ENCODE results near the gene NENF. TPM values are rescaled to one million over a fixed set of nuclear protein-coding genes. Genes with fewer than 3 reads are reported as not detected.

Gene NENF
- total RNA-seq, 2 experiments from 2014 or later = 41.5 to 42.1 TPM

- ChIA-PET POLR2A (no interaction called here), CTCF (interaction anchor here (0.7 to 3.5 kb wide), 9 partner anchors 11 to 420 kb away, joined by 4 to 32 read pairs (median 7); partner anchors contain the start of genes DTL, INTS7 and NENF)
Measured at GRCh38 chr1:212454741-212455140, 22.0 kb downstream of the NENF start.

- ChIA-PET POLR2A (interaction anchor here (1.1 kb wide), 1 partner anchor 22 kb away, joined by 3 read pairs; the partner anchor contains the start of gene NENF), CTCF (interaction anchor here (0.9 to 3.5 kb wide), 30 partner anchors 9 to 780 kb away, joined by 3 to 32 read pairs (median 5); partner anchors contain the start of genes DTL, INTS7, NEK2 and NENF)
Measured at GRCh38 chr1:212455401-212455800, 22.7 kb downstream of the NENF start.

GRCh38 chr1:212455803-212456528 is 23.2 kb downstream of the NENF start:
- CTCF ChIA-PET = interaction anchor here (0.6 to 3.5 kb wide), 38 partner anchors 9 to 780 kb away, joined by 3 to 32 read pairs (median 4); partner anchors contain the start of genes DTL, INTS7, NEK2 and NENF
- POLR2A ChIA-PET = interaction anchor here (1.1 kb wide), 1 partner anchor 23 kb away, joined by 3 read pairs; the partner anchor contains the start of gene NENF

GRCh38 chr1:212457740-212458338 is 25.1 kb downstream of the NENF start:
- POLR2A ChIA-PET = no interaction called here
- CTCF ChIA-PET = interaction anchor here (0.7 to 3.5 kb wide), 19 partner anchors 8 to 777 kb away, joined by 3 to 32 read pairs (median 3); no protein-coding TSS in a partner anchor

- ChIA-PET POLR2A (no interaction called here), CTCF (interaction anchor here (0.5 to 1.7 kb wide), 3 partner anchors 19 to 154 kb away, joined by 3 to 7 read pairs (median 3); no protein-coding TSS in a partner anchor)
Measured at GRCh38 chr1:212458817-212459216, 26.1 kb downstream of the NENF start.

GRCh38 chr1:212459656-212460055 is 26.9 kb downstream of the NENF start:
- ChIA-PET POLR2A (no interaction called here), CTCF (interaction anchor here (0.5 to 1.0 kb wide), 3 partner anchors 8 to 98 kb away, joined by 3 read pairs; no protein-coding TSS in a partner anchor)

GRCh38 chr1:212460376-212460775 is 27.7 kb downstream of the NENF start:
- ChIA-PET CTCF (interaction anchor here (0.6 to 1.0 kb wide), 3 partner anchors 9 to 98 kb away, joined by 3 read pairs; no protein-coding TSS in a partner anchor), POLR2A (no interaction called here)

GRCh38 chr1:212461916-212462660 is 29.4 kb downstream of the NENF start:
- ChIA-PET POLR2A (no interaction called here), CTCF (no interaction called here)

- POLR2A ChIA-PET = no interaction called here
- CTCF ChIA-PET = no interaction called here
Measured at GRCh38 chr1:212463565-212464285, 31.0 kb downstream of the NENF start.

- CTCF ChIA-PET = interaction anchor here (0.5 to 2.2 kb wide), 4 partner anchors 9 to 33 kb away, joined by 3 to 8 read pairs (median 4); partner anchors contain the start of gene NENF
- POLR2A ChIA-PET = no interaction called here
Measured at GRCh38 chr1:212465311-212465710, 32.6 kb downstream of the NENF start.

- CTCF ChIA-PET = interaction anchor here (0.6 to 2.2 kb wide), 4 partner anchors 9 to 257 kb away, joined by 3 to 8 read pairs (median 5); no protein-coding TSS in a partner anchor
- POLR2A ChIA-PET = no interaction called here
Measured at GRCh38 chr1:212466437-212466836, 33.7 kb downstream of the NENF start.

- ChIA-PET POLR2A (no interaction called here), CTCF (interaction anchor here (0.8 to 2.2 kb wide), 2 partner anchors 10 to 11 kb away, joined by 3 to 8 read pairs; no protein-coding TSS in a partner anchor)
Measured at GRCh38 chr1:212466898-212467650, 34.4 kb downstream of the NENF start.

GRCh38 chr1:212467843-212468482 is 35.2 kb downstream of the NENF start:
- CTCF ChIA-PET = interaction anchor here (0.6 to 2.0 kb wide), 2 partner anchors 9 to 163 kb away, joined by 3 to 6 read pairs; no protein-coding TSS in a partner anchor
- POLR2A ChIA-PET = no interaction called here

- CTCF ChIA-PET = interaction anchor here (0.5 to 1.0 kb wide), 3 partner anchors 10 to 344 kb away, joined by 3 to 4 read pairs (median 3); no protein-coding TSS in a partner anchor
- POLR2A ChIA-PET = no interaction called here
Measured at GRCh38 chr1:212470059-212470458, 37.3 kb downstream of the NENF start.

GRCh38 chr1:212471286-212471685 is 38.6 kb downstream of the NENF start:
- POLR2A ChIA-PET = interaction anchor here (0.6 kb wide), 1 partner anchor 171 kb away, joined by 3 read pairs; no protein-coding TSS in a partner anchor
- CTCF ChIA-PET = no interaction called here

GRCh38 chr1:212471891-212472675 is 39.4 kb downstream of the NENF start:
- ChIA-PET POLR2A (no interaction called here), CTCF (interaction anchor here (1.5 kb wide), 1 partner anchor 15 kb away, joined by 4 read pairs; no protein-coding TSS in a partner anchor)

GRCh38 chr1:212473729-212474128 is 41.0 kb downstream of the NENF start:
- ChIA-PET CTCF (no interaction called here), POLR2A (interaction anchor here (0.6 kb wide), 1 partner anchor 204 kb away, joined by 3 read pairs; no protein-coding TSS in a partner anchor)

Data from activated CD8-positive, alpha-beta memory T cell treated with anti-CD3 and anti-CD28 coated beads for 36 hours (primary cell).